OCI-M1 (cell line): ENCODE measurements around the gene ZDHHC14.
"Not testable (repeated sequence)": the region's sequence is repeated elsewhere in the genome, so short reads cannot be mapped to it uniquely, and the experiment has no call there.

Experiments
- DNase-seq: peaks from one replicate; lab custom pipeline; 2025; lab: John Stamatoyannopoulos, UW

The ZDHHC14 gene

GRCh38 chr6:157445277-157446009 is 64.5 kb downstream of the ZDHHC14 start:
- DNase-seq, result no peak

GRCh38 chr6:157447735-157448134 is 66.7 kb downstream of the ZDHHC14 start:
- DNase-seq, result no peak

GRCh38 chr6:157449610-157450009 is 68.6 kb downstream of the ZDHHC14 start:
- no peak for DNase-seq

GRCh38 chr6:157450931-157451742 is 70.1 kb downstream of the ZDHHC14 start:
- DNase-seq, result no peak

- no peak for DNase-seq
Observed at GRCh38 chr6:157452096-157452495, 71.1 kb downstream of the ZDHHC14 start.

GRCh38 chr6:157453131-157453530 is 72.1 kb downstream of the ZDHHC14 start:
- DNase-seq, result no peak

GRCh38 chr6:157453978-157454377 is 73.0 kb downstream of the ZDHHC14 start:
- DNase-seq, result no peak

- DNase-seq, result no peak
Observed at GRCh38 chr6:157454762-157455714, 74.0 kb downstream of the ZDHHC14 start.

- DNase-seq, result no peak
Observed at GRCh38 chr6:157455731-157456523, 74.9 kb downstream of the ZDHHC14 start.

GRCh38 chr6:157456524-157456829 is 75.5 kb downstream of the ZDHHC14 start:
- no peak for DNase-seq

GRCh38 chr6:157457787-157458186 is 76.8 kb downstream of the ZDHHC14 start:
- DNase-seq, result no peak

- DNase-seq, result no peak
Observed at GRCh38 chr6:157459327-157459726, 78.3 kb downstream of the ZDHHC14 start.

GRCh38 chr6:157460182-157460999 is 79.4 kb downstream of the ZDHHC14 start:
- DNase-seq, result no peak

GRCh38 chr6:157461000-157461915 is 80.3 kb downstream of the ZDHHC14 start:
- peak; percentile 25 for DNase-seq

GRCh38 chr6:157462956-157463742 is 82.2 kb downstream of the ZDHHC14 start:
- no peak for DNase-seq

GRCh38 chr6:157463743-157464135 is 82.7 kb downstream of the ZDHHC14 start:
- DNase-seq, result not testable (repeated sequence)

- DNase-seq, result no peak
Observed at GRCh38 chr6:157464653-157465535, 83.9 kb downstream of the ZDHHC14 start.

GRCh38 chr6:157466342-157466648 is 85.3 kb downstream of the ZDHHC14 start:
- DNase-seq, result no peak
